Suprapubic skin (tissue), 4 donors: ENCODE measurements around the gene GALNT6. TPM values are rescaled to one million over a fixed set of nuclear protein-coding genes. Genes with fewer than 3 reads are reported as not detected.

ENCODE experiments used
- DNase-seq, 2 donors: peaks; one replicate each; pipeline ENCODE4 v3.0.0-alpha.2; 2019; ENCODE audit warnings: low spot score in 2 of 2
- H3K27ac ChIP-seq: fragments of 200-600 bp; sonication (generic); one replicate; pipeline ENCODE4 v1.5.1; 2019
- H3K27me3 ChIP-seq: fragments of 200-600 bp; sonication (generic); one replicate; pipeline ENCODE4 v1.5.1; 2019
- H3K36me3 ChIP-seq: fragments of 200-600 bp; sonication (generic); one replicate; pipeline ENCODE4 v1.5.1; 2019
- H3K4me1 ChIP-seq: fragments of 200-600 bp; sonication (generic); one replicate; pipeline ENCODE4 v1.5.1; 2019
- H3K4me3 ChIP-seq: fragments of 200-600 bp; sonication (generic); one replicate; pipeline ENCODE4 v1.5.1; 2019; ENCODE audit warnings: mild to moderate bottlenecking
- H3K9me3 ChIP-seq: fragments of 200-600 bp; sonication (generic); one replicate; pipeline ENCODE4 v1.5.1; 2019
- CTCF ChIP-seq, 2 donors: fragments of 200-600 bp in 1 of 2; fragments of 450-650 bp in 1 of 2; sonication (generic) in 1 of 2; IDR thresholded peaks; one replicate each; pipeline ENCODE4 v1.5.1; 2016 to 2019; ENCODE audit warnings: antibody characterized with exemption in 2 of 2, mild to moderate bottlenecking in 1 of 2, moderate library complexity in 1 of 2
- EP300 ChIP-seq: sonication (generic); formaldehyde crosslinking; IDR thresholded peaks from one replicate; pipeline ENCODE4 v1.6.1; 2017; ENCODE audit warnings: antibody characterized with exemption
- POLR2A ChIP-seq, 2 donors: fragments of 450-650 bp; IDR thresholded peaks; one replicate each; pipeline ENCODE4 v1.6.1; 2017; ENCODE audit warnings: antibody characterized with exemption in 2 of 2, mild to moderate bottlenecking in 2 of 2, moderate library complexity in 2 of 2
- POLR2AphosphoS5 ChIP-seq, 3 donors: sonication (generic); formaldehyde crosslinking; IDR thresholded peaks; one replicate each; pipeline ENCODE4 v1.6.1; 2017; ENCODE audit warnings: antibody characterized with exemption in 3 of 3
- WGBS: methylation state at CpG from one replicate; pipeline ENCODE4 v1.1.5; 2018; 5-methylcytosine and 5-hydroxymethylcytosine counted together
- total RNA-seq, 4 donors: library from RNA; depleted of rRNA; stranded (reverse); fragments of >200 nt; gene quantifications; one replicate each; pipeline ENCODE4 v1.1.0, GENCODE V29; 2016

The GALNT6 gene
- total RNA-seq, 4 donors from 2014 or later, result 2.0 to 33.8 (median 8.8) TPM

- DNase-seq, result no peak
- peaks cover 14% of the 10 kb centered on the region for H3K27me3 ChIP-seq
- TF ChIP-seq CTCF (IDR thresholded peaks at IDR 0.05) (no peak), EP300 (no peak), POLR2AphosphoS5 (IDR thresholded peaks at IDR 0.05) (no peak), POLR2A (IDR thresholded peaks at IDR 0.05) (no peak)
- H3K4me3 ChIP-seq, result no peak overlapping the region
- WGBS, result 43% methylated on average over 11 of the region's 11 CpGs
- no peaks in the 10 kb centered on the region for H3K9me3 ChIP-seq
- peaks cover 2% of the 10 kb centered on the region for H3K4me1 ChIP-seq
- H3K27ac ChIP-seq, result no peak overlapping the region
- H3K36me3 ChIP-seq, result no peaks in the 10 kb centered on the region
Measured at GRCh38 chr12:51419425-51420193, 28.4 kb upstream of the GALNT6 start.

- Histone ChIP-seq H3K27ac (no peak overlapping the region), H3K4me1 (no peaks in the 10 kb centered on the region), H3K9me3 (no peaks in the 10 kb centered on the region), H3K27me3 (no peaks in the 10 kb centered on the region), H3K36me3 (no peaks in the 10 kb centered on the region), H3K4me3 (no peak overlapping the region)
- WGBS, result 72% methylated on average over 4 of the region's 4 CpGs
- TF ChIP-seq POLR2A (IDR thresholded peaks at IDR 0.05) (no peak), POLR2AphosphoS5 (IDR thresholded peaks at IDR 0.05) (no peak), CTCF (IDR thresholded peaks at IDR 0.05) (no peak), EP300 (no peak)
- no peak for DNase-seq
Measured at GRCh38 chr12:51417826-51418225, 26.6 kb upstream of the GALNT6 start.

- no peak for TF ChIP-seq POLR2AphosphoS5 (IDR thresholded peaks at IDR 0.05)
- TF ChIP-seq CTCF (IDR thresholded peaks at IDR 0.05), result no peak
- TF ChIP-seq POLR2A (IDR thresholded peaks at IDR 0.05), result no peak
- TF ChIP-seq EP300, result no peak
- no peaks in the 10 kb centered on the region for H3K27me3 ChIP-seq
- no peaks in the 10 kb centered on the region for H3K36me3 ChIP-seq
- H3K4me3 ChIP-seq, result no peak overlapping the region
- DNase-seq, result no peak
- no peaks in the 10 kb centered on the region for H3K9me3 ChIP-seq
- no peaks in the 10 kb centered on the region for H3K4me1 ChIP-seq
- WGBS, result 97% methylated on average over 1 of the region's 1 CpG
- no peak overlapping the region for H3K27ac ChIP-seq
Measured at GRCh38 chr12:51415931-51416330, 24.7 kb upstream of the GALNT6 start.

- H3K27ac ChIP-seq, result no peak overlapping the region
- no peak for TF ChIP-seq EP300
- TF ChIP-seq CTCF (IDR thresholded peaks at IDR 0.05), result no peak
- TF ChIP-seq POLR2AphosphoS5 (IDR thresholded peaks at IDR 0.05), result no peak
- TF ChIP-seq POLR2A (IDR thresholded peaks at IDR 0.05), result no peak
- no peaks in the 10 kb centered on the region for H3K9me3 ChIP-seq
- no peak overlapping the region for H3K4me3 ChIP-seq
- H3K36me3 ChIP-seq, result no peaks in the 10 kb centered on the region
- H3K27me3 ChIP-seq, result no peaks in the 10 kb centered on the region
- 87% methylated on average over 3 of the region's 3 CpGs for WGBS
- no peak for DNase-seq
- H3K4me1 ChIP-seq, result no peaks in the 10 kb centered on the region
Measured at GRCh38 chr12:51413791-51414190, 22.6 kb upstream of the GALNT6 start.

- no peak for TF ChIP-seq POLR2AphosphoS5 (IDR thresholded peaks at IDR 0.05)
- TF ChIP-seq EP300, result no peak
- TF ChIP-seq CTCF (IDR thresholded peaks at IDR 0.05), result no peak
- Histone ChIP-seq H3K27ac (no peak overlapping the region), H3K36me3 (no peaks in the 10 kb centered on the region)
Measured at GRCh38 chr12:51413149-51413548, 21.9 kb upstream of the GALNT6 start.

More at GRCh38 chr12:51413149-51413548, 21.9 kb upstream of the GALNT6 start:
- DNase-seq, result no peak
- no peaks in the 10 kb centered on the region for H3K4me1 ChIP-seq
- H3K4me3 ChIP-seq, result no peak overlapping the region
- no peaks in the 10 kb centered on the region for H3K9me3 ChIP-seq
- H3K27me3 ChIP-seq, result no peaks in the 10 kb centered on the region
